IMR-90 (cell line): ENCODE results near the gene MICAL3. TPM values are rescaled to one million over a fixed set of nuclear protein-coding genes. Genes with fewer than 3 reads are reported as not detected.

Source experiments
- ATAC-seq: fragments of 200-7000 bp; cut with Tn5 transposase; 2 replicates; pipeline ENCODE4 v1.9.1; 2020; ENCODE audit warnings: low read depth, mild to moderate bottlenecking, moderate library complexity
- BruUV-seq: library from RNA; stranded (reverse); fragments of 400-500 nt; replicated peaks from 2 replicates; lab custom pipeline; 2021; lab: Mats Ljungman, UMichigan
- CTCF ChIA-PET: fragments of 300-600 bp; formaldehyde crosslinking; extraction: SDS; loops from one replicate; lab custom pipeline; 2021; ENCODE audit warnings: antibody characterized with exemption; lab: Yijun Ruan, JAX
- POLR2A ChIA-PET: fragments of 300-600 bp; sonication (Branson Sonifier 250); formaldehyde crosslinking; loops from one replicate; lab custom pipeline; 2022; ENCODE audit warnings: antibody characterized with exemption; ENCODE audit not compliant: unreplicated experiment; lab: Charles Lee
- DNase-seq: peaks from one replicate; pipeline ENCODE4 v3.0.0; 2013
- H2AFZ ChIP-seq: replicated peaks from 2 replicates; pipeline ENCODE3; 2013; ENCODE audit warnings: low read length, mild to moderate bottlenecking; ENCODE audit not compliant: poor library complexity
- H2AK5ac ChIP-seq: 2 replicates; pipeline ENCODE4 v1.6.1; 2013; ENCODE audit warnings: low read depth, low read length, inconsistent platforms
- H2AK9ac ChIP-seq: replicated peaks from 2 replicates; pipeline ENCODE3; 2013; ENCODE audit warnings: mild to moderate bottlenecking, low read depth, low read length, moderate library complexity; ENCODE audit not compliant: poor library complexity
- H2BK120ac ChIP-seq: 2 replicates; pipeline ENCODE4 v1.6.1; 2013; ENCODE audit warnings: low read depth, low read length, inconsistent platforms
- H2BK15ac ChIP-seq: 3 replicates; pipeline ENCODE4 v1.6.1; 2013; ENCODE audit warnings: low read depth, low read length, inconsistent platforms
- H2BK20ac ChIP-seq: 2 replicates; pipeline ENCODE4 v1.6.1; 2013; ENCODE audit warnings: low read depth, mild to moderate bottlenecking, inconsistent platforms, low read length, moderate library complexity
- H2BK5ac ChIP-seq: 2 replicates; pipeline ENCODE4 v1.6.1; 2013; ENCODE audit warnings: mild to moderate bottlenecking, low read depth, low read length, inconsistent platforms; ENCODE audit not compliant: poor library complexity, severe bottlenecking
- H3K14ac ChIP-seq: replicated peaks from 2 replicates; pipeline ENCODE4 v1.6.1; 2013; ENCODE audit warnings: low read depth, low read length, inconsistent platforms
- H3K18ac ChIP-seq: 2 replicates; pipeline ENCODE4 v1.6.1; 2013; ENCODE audit warnings: low read depth, low read length, control low read depth
- H3K23ac ChIP-seq: 2 replicates; pipeline ENCODE4 v1.6.1; 2013; ENCODE audit warnings: low read depth, low read length, inconsistent platforms
- H3K27ac ChIP-seq: 2 replicates; pipeline ENCODE4 v1.5.1; 2013; ENCODE audit warnings: mild to moderate bottlenecking, control low read depth, low read length; ENCODE audit not compliant: insufficient read depth
- H3K27me3 ChIP-seq: 2 replicates; pipeline ENCODE4 v1.6.1; 2013; ENCODE audit warnings: low read length; ENCODE audit not compliant: control insufficient read depth, insufficient read depth
- H3K36me3 ChIP-seq: 2 replicates; pipeline ENCODE4 v1.6.1; 2013; ENCODE audit warnings: low read length, mixed read lengths; ENCODE audit not compliant: control insufficient read depth, insufficient read depth
- H3K4ac ChIP-seq: 2 replicates; pipeline ENCODE4 v1.6.1; 2013; ENCODE audit warnings: low read depth, low read length, inconsistent platforms
- H3K4me1 ChIP-seq: 2 replicates; pipeline ENCODE4 v1.6.1; 2013; ENCODE audit warnings: low read length, mixed read lengths; ENCODE audit not compliant: control insufficient read depth, insufficient read depth
- H3K4me2 ChIP-seq: 2 replicates; pipeline ENCODE4 v1.6.1; 2013; ENCODE audit warnings: low read depth, mild to moderate bottlenecking, control low read depth, low read length, moderate library complexity
- H3K4me3 ChIP-seq: 2 replicates; pipeline ENCODE4 v1.5.1; 2013; ENCODE audit warnings: low read depth, mild to moderate bottlenecking, control low read depth, low read length, moderate library complexity; ENCODE audit not compliant: insufficient read depth
- H3K56ac ChIP-seq: 2 replicates; pipeline ENCODE4 v1.6.1; 2013; ENCODE audit warnings: low read length, inconsistent platforms; ENCODE audit not compliant: insufficient read depth; ENCODE audit errors: extremely low read depth
- H3K79me1 ChIP-seq, 2 experiments: 2 replicates each; pipeline ENCODE4 v1.6.1; 2013; ENCODE audit warnings: low read length in 2 of 2, inconsistent platforms in 1 of 2, low read depth in 1 of 2
- H3K9ac ChIP-seq: 2 replicates; pipeline ENCODE4 v1.6.1; 2013; ENCODE audit warnings: low read depth, low read length, control low read depth
- H3K9me1 ChIP-seq: 2 replicates; pipeline ENCODE4 v1.6.1; 2013; ENCODE audit warnings: low read length, inconsistent platforms; ENCODE audit not compliant: insufficient read depth
- H3K9me3 ChIP-seq: 2 replicates; pipeline ENCODE4 v1.6.1; 2013; ENCODE audit warnings: low read length; ENCODE audit not compliant: control insufficient read depth, insufficient read depth
- H4K20me1 ChIP-seq: 2 replicates; pipeline ENCODE4 v1.6.1; 2013; ENCODE audit warnings: low read length, inconsistent platforms; ENCODE audit not compliant: insufficient read depth
- H4K5ac ChIP-seq: 2 replicates; pipeline ENCODE4 v1.6.1; 2013; ENCODE audit warnings: mild to moderate bottlenecking, low read depth, low read length, control low read depth
- H4K8ac ChIP-seq, 2 experiments: 2 replicates each; pipeline ENCODE4 v1.6.1; 2013; ENCODE audit warnings: low read depth in 2 of 2, low read length in 2 of 2, control low read depth in 1 of 2, inconsistent platforms in 1 of 2
- H4K91ac ChIP-seq: 2 replicates; pipeline ENCODE4 v1.6.1; 2013; ENCODE audit warnings: low read depth, low read length, inconsistent platforms; ENCODE audit not compliant: insufficient read depth
- BHLHE40 ChIP-seq: fragments of 150-350 bp; IDR thresholded peaks from 2 replicates; pipeline ENCODE4 v1.6.1; 2016; ENCODE audit warnings: mild to moderate bottlenecking, low read depth, low read length
- CEBPB ChIP-seq: IDR thresholded peaks from 2 replicates; pipeline ENCODE4 v1.6.1; 2012; ENCODE audit warnings: low read depth, low read length, improper control_type of control experiment
- CHD1 ChIP-seq: IDR thresholded peaks from 2 replicates; pipeline ENCODE4 v1.6.1; 2012; ENCODE audit warnings: low read depth, low read length, improper control_type of control experiment
- CTCF ChIP-seq: conservative IDR thresholded peaks from 2 replicates; pipeline ENCODE4 v1.5.1; 2012; ENCODE audit warnings: mild to moderate bottlenecking, low read depth, low read length, improper control_type of control experiment
- FOS ChIP-seq: fragments of 150-350 bp; IDR thresholded peaks from 2 replicates; pipeline ENCODE4 v1.6.1; 2016; ENCODE audit warnings: low read depth, low read length
- MAZ ChIP-seq: IDR thresholded peaks from 2 replicates; pipeline ENCODE4 v1.6.1; 2012; ENCODE audit warnings: low read depth, mild to moderate bottlenecking, low read length, improper control_type of control experiment, moderate library complexity, borderline replicate concordance
- MXI1 ChIP-seq: IDR thresholded peaks from 2 replicates; pipeline ENCODE4 v1.6.1; 2012; ENCODE audit warnings: low read depth, mild to moderate bottlenecking, low read length, moderate library complexity, borderline replicate concordance
- NFE2L2 ChIP-seq: fragments of 150-350 bp; IDR thresholded peaks from 2 replicates; pipeline ENCODE4 v1.6.1; 2016; ENCODE audit warnings: low read depth, mild to moderate bottlenecking, low read length
- POLR2A ChIP-seq: IDR thresholded peaks from 2 replicates; pipeline ENCODE4 v1.6.1; 2012; ENCODE audit warnings: mild to moderate bottlenecking, low read depth, low read length
- RAD21 ChIP-seq: IDR thresholded peaks from 2 replicates; pipeline ENCODE4 v1.6.1; 2012; ENCODE audit warnings: low read length, improper control_type of control experiment
- RFX5 ChIP-seq: IDR thresholded peaks from 2 replicates; pipeline ENCODE4 v1.8.0; 2012; ENCODE audit warnings: low read depth, mild to moderate bottlenecking, low read length, moderate library complexity
- SMC3 ChIP-seq: fragments of 150-350 bp; IDR thresholded peaks from 2 replicates; pipeline ENCODE4 v1.6.1; 2016; ENCODE audit warnings: low read depth, mild to moderate bottlenecking, antibody characterized with exemption, low read length, moderate library complexity
- USF2 ChIP-seq: fragments of 150-350 bp; IDR thresholded peaks from 2 replicates; pipeline ENCODE4 v1.6.1; 2017; ENCODE audit warnings: mild to moderate bottlenecking, antibody characterized with exemption, low read length, low read depth
- WGBS, 2 experiments: methylation state at CpG; one replicate each; pipeline versions ENCODE4 v1.1.5 to v1.1.7; 2013; ENCODE audit warnings: missing lambda C conversion rate in 2 of 2; ENCODE audit not compliant: insufficient read length in 1 of 2; ENCODE audit errors: extremely low coverage in 2 of 2; 5-methylcytosine and 5-hydroxymethylcytosine counted together
- dilution Hi-C: fragments of 300-500 bp; cut with HindIII; formaldehyde crosslinking; loops from one replicate; pipeline ENCODE4 v1.14.3; 2018; ENCODE audit warnings: low sequenced_read_pairs; ENCODE audit not compliant: unreplicated experiment
- in situ Hi-C: fragments of 300-500 bp; cut with MboI; formaldehyde crosslinking; loops from 3 replicates; pipeline ENCODE4 v1.14.3; 2019; ENCODE audit warnings: low sequenced_read_pairs, inconsistent platforms, mixed read lengths
- intact Hi-C: fragments of 100-400 bp; cut with micrococcal nuclease; formaldehyde crosslinking; loops from 2 replicates; pipeline ENCODE4 v1.10.0; 2022
- polyA plus RNA-seq, 3 experiments: library from polyadenylated mRNA; depleted of rRNA; stranded (reverse); fragments of >200 nt; gene quantifications; 2 replicates each; pipeline ENCODE4 v1.2.3, GENCODE V29; 2012; ENCODE audit warnings: low replicate concordance in 1 of 3
- total RNA-seq: library from RNA; depleted of rRNA; stranded (reverse); fragments of >200 nt; gene quantifications from 2 replicates; pipeline ENCODE4 v1.2.3, GENCODE V29; 2012
- TF ChIP-seq, protein P1 (sequence below): fragments of 150-350 bp; IDR thresholded peaks from 2 replicates; pipeline ENCODE4 v1.6.1; 2016; ENCODE audit warnings: low read depth, mild to moderate bottlenecking, low read length, moderate library complexity, borderline replicate concordance

Gene MICAL3
- total and polyA plus RNA-seq, 2 of the 4 experiments (the other 2 are of a cell fraction) = 17.6 to 26.8 TPM

DNA sequence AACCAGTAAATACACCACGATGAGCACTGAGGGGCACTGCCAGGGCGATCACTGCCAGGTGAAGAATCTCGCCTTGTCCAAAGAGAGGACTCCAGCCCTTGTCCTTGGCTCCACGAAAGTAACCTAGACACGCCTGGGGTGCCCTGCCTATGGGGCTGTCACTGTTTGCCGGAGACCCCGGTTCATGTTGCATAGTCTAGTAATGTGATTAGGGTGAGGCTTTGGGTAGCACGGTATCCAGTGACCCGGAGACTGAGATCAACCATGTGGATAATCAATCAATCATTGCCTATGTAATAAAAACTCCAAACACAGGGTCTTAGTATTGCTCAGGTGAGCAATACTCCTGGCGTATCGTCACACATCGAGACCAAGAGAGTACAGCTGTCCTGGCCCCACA, 190.9 kb downstream of the MICAL3 start:
- Histone ChIP-seq H3K4me2 (no peak overlapping the region), H3K9me3 (no peaks in the 10 kb centered on the region), H4K91ac (no peak overlapping the region), H3K14ac (no peak overlapping the region), H2BK20ac (no peak overlapping the region), H3K4me1 (no peaks in the 10 kb centered on the region), H2BK15ac (no peak overlapping the region), H3K36me3 (peaks cover 16% of the 10 kb centered on the region), H4K20me1 (no peaks in the 10 kb centered on the region), H3K18ac (no peak overlapping the region), H2AK5ac (no peak overlapping the region), H3K9me1 (no peaks in the 10 kb centered on the region), H3K23ac (no peak overlapping the region), H3K9ac (no peak overlapping the region), H3K4ac (no peak overlapping the region), H2AK9ac (no peak overlapping the region), H3K4me3 (no peak overlapping the region), H3K27ac (no peak overlapping the region), H2AFZ (no peak overlapping the region), H3K27me3 (no peaks in the 10 kb centered on the region), H4K5ac (no peak overlapping the region), H4K8ac (no peak overlapping the region), H2BK5ac (no peak overlapping the region), H3K79me1 (no peaks in the 10 kb centered on the region), H2BK120ac (no peak overlapping the region), H3K56ac (no peak overlapping the region)
- WGBS, 2 experiments = 77% methylated on average over 7 of the region's 12 CpGs; no CpG with 5 or more reads in 1 of the 2 experiments
- ATAC-seq (no peak), DNase-seq (no peak)
- POLR2A ChIA-PET = no interaction called here
- CTCF ChIA-PET = interaction anchor here (1.6 to 1.9 kb wide), 2 partner anchors 28 to 243 kb away, joined by 8 read pairs; no protein-coding TSS in a partner anchor
- dilution Hi-C loops (no loop called here), intact Hi-C loops (no loop called here), in situ Hi-C loops (loop anchor here (5.0 kb wide), 1 partner anchor 239 kb away; no protein-coding TSS in a partner anchor)
- no TSS peak for BruUV-seq
- TF ChIP-seq CTCF = no peak
- TF ChIP-seq BHLHE40 = no peak
- TF ChIP-seq USF2 = no peak
- TF ChIP-seq MAZ = no peak
- no peak for TF ChIP-seq CHD1
- no peak for TF ChIP-seq RFX5
- TF ChIP-seq MXI1 = no peak
- TF ChIP-seq SMC3 = no peak
- TF ChIP-seq CEBPB = no peak
- TF ChIP-seq NFE2L2 = no peak
- TF ChIP-seq, protein P1, sequence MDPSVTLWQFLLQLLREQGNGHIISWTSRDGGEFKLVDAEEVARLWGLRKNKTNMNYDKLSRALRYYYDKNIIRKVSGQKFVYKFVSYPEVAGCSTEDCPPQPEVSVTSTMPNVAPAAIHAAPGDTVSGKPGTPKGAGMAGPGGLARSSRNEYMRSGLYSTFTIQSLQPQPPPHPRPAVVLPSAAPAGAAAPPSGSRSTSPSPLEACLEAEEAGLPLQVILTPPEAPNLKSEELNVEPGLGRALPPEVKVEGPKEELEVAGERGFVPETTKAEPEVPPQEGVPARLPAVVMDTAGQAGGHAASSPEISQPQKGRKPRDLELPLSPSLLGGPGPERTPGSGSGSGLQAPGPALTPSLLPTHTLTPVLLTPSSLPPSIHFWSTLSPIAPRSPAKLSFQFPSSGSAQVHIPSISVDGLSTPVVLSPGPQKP = no peak
- no peak for TF ChIP-seq FOS
- TF ChIP-seq RAD21 = no peak
- TF ChIP-seq POLR2A = no peak
